Measurements from ENCODE around the gene IL17RD.

- no peak for TF ChIP-seq EZH2 (IDR thresholded peaks at IDR 0.05; ENCODE audit: insufficient read depth, poor library complexity, severe bottlenecking)
- no peak for TF ChIP-seq EZH2phosphoT487 (IDR thresholded peaks at IDR 0.05; ENCODE audit: insufficient read depth, low read depth)
These were observed 12.7 kb downstream of the IL17RD start for GRCh38 chr3:57152151-57153143.

All from GM23248 (cell line).